ENCODE data around the gene DYNLT3.
A peak's percentile ranks its signal among the peaks of the same experiment; 100 is the strongest.

DYNLT3 gene, protein sequence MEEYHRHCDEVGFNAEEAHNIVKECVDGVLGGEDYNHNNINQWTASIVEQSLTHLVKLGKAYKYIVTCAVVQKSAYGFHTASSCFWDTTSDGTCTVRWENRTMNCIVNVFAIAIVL

GRCh38 chrX:37846934-37847732 is at the start of gene DYNLT3:
Gene DYNLT3, minus strand, starts transcription at chrX:37847571. Its CDS starts 61 bp downstream, at chrX:37847510.
- peak; percentile 58 for DNase-seq (ENCODE audit: low read depth)

DNA sequence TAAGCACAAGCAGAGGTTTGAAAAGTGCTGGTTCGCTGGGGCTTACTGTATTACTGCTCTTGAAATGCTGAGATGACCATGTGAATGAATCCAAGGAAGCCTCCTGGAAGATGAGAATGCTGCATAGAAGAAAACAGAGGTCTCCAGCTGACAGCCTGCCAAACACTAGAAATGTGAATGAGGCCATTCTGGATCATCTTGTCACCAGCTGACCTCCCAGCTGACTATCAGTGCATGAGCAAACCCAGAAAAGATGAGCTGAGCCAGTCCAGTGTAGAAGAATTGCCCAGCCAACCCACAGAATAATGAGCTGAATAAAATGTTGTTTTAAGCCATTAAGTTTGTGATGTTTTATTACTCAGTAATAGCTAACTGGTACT is 49.1 kb upstream of the DYNLT3 start:
- no peak for DNase-seq (ENCODE audit: low read depth)

DNA sequence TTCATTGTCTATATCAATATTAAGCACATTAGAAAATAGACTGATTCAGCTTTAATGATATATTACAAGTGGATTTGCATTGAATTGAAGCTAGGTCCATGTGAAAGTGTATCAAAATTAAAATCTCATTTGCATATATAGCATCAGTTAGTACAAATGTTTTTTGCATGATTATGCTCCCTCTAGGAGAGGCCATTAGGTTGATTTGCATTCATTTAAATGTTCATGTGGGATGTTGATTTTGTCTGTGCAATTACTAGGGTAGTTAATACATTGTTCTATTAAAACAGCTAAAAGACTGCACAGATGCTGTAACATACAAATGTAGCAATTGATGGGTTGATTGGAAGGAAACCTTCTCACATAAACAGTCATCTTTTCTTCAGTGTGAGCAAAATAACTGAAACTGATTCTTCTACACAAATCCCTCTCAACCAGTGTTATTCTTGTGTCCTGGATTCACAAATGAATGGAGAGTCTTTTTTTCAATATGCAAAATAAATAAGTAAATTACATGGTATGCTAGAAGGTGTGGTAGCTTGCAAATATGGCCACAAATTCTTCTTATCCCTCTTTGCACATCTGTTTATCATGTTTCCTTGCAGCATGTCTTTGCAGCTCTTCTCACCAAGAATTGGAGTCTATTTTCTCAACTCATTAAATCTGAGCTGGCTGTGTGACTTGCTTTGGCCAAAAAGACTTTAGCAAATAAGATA is 48.6 kb upstream of the DYNLT3 start:
- no peak for DNase-seq (ENCODE audit: low read depth)

DNA sequence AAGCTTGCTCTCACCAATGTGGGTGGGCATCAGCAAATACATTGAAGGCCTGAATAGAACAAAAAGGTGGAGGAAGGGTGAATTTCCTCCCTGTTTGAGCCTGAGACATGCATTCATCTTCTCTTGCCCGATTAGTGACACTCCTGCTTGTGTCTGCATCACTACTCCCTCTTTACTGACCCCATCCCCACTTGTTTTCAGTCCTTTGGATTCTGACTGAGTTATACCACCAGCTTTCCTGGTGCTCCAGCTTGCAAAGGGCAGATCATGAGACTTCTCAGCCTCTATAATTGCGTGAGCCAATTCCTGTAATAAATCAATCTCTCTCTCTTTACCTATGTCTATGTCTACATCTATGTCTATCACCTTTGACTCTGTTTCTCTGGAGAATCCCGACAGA is 47.4 kb upstream of the DYNLT3 start:
- DNase-seq (ENCODE audit: low read depth): no peak

- no peak for DNase-seq (ENCODE audit: low read depth)
Observed at GRCh38 chrX:37888010-37888409, 40.6 kb upstream of the DYNLT3 start.

- DNase-seq (ENCODE audit: low read depth): no peak
Observed at GRCh38 chrX:37887347-37887746, 40.0 kb upstream of the DYNLT3 start.

DNA sequence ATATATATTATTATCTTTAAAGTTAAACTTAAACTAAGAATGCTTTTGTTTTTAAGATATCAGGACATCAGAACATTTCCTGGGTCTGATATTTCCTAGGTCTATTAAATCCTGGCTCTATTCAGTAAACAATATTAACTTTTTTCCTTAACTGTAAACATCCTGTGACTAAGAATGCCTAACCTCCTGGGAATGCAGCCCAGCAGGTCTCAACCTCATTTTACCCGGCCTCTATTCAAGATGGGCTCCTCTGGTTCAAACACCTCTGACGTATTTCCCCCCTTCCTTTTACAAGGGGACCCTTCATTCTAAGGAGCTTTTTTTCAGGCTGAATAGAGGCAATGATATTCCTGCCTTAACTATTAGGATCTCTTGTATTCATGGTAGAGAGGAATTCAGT is 35.8 kb upstream of the DYNLT3 start:
- no peak for DNase-seq (ENCODE audit: low read depth)

DNA sequence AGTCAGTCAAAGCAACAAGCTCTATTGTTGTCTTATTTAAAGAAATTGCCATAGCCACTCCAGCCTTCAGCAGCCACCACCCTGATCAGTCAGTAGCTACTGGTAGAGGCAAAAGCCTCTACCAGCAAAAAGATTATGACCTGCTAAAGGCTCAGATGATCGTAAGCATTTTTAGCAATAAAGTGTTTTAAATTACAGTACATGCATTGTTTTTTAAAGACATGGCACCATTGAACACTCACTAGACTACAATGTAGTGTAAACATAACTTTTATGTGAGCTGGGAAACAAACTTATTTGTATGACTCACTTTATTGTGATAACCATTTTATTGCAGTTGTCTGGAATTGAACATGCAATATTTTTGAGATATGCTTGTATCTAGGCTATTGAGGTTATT is 32.3 kb upstream of the DYNLT3 start:
- DNase-seq (ENCODE audit: low read depth): no peak

- no peak for DNase-seq (ENCODE audit: low read depth)
Observed at GRCh38 chrX:37876716-37877115, 29.3 kb upstream of the DYNLT3 start.

DNA sequence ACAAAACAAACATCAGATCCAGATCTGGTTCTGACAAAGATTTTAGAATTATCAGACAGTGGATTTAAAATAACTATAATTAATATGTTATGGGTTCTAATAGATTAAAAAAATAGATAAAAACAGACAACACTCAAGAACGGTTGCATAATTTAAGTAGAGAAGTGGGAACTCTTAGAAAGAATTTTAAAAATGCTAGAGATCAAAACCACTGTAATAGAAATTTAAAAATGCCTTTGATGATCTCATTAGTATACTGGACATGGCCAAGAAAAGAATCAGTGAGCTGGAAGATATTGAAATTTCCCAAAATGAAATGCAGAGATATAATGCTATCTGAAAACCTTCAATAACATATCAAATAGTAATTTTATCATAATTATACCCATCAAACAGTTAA is 28.3 kb upstream of the DYNLT3 start:
- DNase-seq (ENCODE audit: low read depth): no peak

DNA sequence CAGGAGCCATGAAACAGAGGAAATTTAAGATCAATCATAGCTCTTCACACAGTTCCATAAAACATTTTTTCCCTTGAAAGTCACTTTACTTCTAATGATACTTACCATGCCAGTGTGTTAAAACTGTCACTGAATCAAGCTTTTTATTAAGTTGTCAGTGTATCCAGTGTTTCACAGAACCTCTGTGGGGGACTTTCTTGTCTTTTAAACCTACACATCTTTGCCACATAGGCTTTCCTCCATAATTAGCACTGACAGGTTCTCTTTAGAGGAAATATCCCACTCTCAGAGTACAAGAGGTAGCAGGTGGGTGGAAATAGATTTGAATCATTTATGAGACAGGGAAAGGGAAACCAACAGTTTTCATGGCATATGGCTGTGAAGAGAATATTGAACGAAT is 25.8 kb upstream of the DYNLT3 start:
- DNase-seq (ENCODE audit: low read depth): no peak

DNA sequence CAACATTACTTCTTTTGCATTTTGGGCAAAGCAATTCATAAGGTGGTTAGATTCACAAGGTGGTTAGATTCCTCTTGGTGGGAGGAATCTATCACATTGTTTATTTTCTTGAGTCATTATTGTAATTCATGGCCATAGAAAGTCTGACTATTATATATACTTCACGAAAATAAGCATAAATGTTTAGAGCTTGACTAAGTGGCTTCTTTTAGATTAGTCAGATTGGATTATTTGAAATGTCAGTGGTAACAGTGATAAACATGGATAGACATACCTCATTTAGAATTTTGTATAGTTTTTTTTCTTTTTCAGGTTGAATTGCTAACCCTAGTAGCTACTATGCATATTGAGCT is 24.9 kb upstream of the DYNLT3 start:
- no peak for DNase-seq (ENCODE audit: low read depth)

- DNase-seq (ENCODE audit: low read depth): no peak
Observed at GRCh38 chrX:37871626-37872302, 24.4 kb upstream of the DYNLT3 start.

DNA sequence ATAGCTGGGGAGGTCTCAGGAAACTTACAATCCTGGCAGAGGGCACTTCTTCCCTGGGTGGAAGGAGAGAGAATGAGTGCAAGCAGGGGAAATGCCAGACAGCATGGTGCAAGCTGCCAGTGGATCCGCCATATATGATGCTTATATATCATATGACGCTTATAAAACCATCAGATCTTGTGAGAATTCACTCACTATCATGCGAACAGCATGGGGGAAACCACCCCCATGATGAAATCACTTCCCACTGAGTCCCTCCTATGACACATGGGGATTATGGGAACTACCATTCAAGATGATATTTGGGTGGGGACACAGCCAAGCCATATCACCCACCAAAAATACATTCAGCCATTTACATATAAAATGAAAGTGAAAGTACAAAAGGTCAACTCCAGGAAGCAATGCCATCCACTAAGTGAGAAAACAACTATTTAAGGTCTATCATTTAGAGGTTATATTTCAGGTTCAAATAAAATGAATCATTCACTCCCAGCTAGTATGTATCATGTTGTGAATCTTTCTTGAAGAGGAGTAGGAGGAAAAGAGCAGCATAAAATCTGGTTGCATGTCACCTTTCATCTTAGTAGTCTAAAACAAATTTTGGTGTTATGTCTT is 20.3 kb upstream of the DYNLT3 start:
- DNase-seq (ENCODE audit: low read depth): no peak

DNA sequence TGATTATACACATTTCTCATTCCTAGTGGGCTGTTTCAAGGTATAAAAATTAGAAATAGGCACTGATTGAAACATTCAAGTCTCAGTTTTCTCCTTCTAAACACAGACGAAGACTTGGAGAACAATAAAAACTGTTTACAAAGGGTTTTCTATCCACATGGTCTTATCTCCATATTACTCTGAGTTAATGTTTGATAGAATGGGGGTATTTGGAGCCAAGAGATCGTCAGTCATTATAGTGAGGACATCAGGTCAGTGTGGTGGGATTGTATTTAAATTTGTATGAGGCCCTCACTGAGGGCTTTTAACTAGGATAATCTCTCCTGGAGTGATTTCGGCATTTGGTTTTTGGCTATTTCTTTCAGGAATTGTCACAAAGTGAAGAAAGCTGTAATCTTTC is 16.4 kb upstream of the DYNLT3 start:
- DNase-seq (ENCODE audit: low read depth): no peak

- no peak for DNase-seq (ENCODE audit: low read depth)
Observed at GRCh38 chrX:37862851-37863250, 15.5 kb upstream of the DYNLT3 start.

- no peak for DNase-seq (ENCODE audit: low read depth)
Observed at GRCh38 chrX:37860721-37861120, 13.3 kb upstream of the DYNLT3 start.

DNA sequence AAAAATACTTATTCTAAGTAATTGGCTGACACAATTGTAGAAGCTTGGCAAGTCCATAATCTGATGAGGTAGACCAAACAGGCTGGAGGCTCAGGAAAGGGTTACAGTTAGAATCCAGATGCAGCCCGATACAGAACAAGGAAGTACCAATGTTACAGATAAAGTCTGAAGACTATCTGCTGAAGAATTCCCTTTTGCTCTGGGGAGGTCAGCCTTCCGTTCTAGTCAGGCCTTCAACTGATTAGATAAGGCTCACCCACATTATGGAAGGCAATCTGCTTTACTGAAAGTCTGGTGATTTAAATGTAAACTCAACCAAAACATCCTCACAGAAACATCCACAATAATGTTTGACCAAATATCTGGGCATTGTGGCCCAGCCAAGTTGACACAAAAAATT is 7.4 kb upstream of the DYNLT3 start:
- DNase-seq (ENCODE audit: low read depth): no peak

DNA sequence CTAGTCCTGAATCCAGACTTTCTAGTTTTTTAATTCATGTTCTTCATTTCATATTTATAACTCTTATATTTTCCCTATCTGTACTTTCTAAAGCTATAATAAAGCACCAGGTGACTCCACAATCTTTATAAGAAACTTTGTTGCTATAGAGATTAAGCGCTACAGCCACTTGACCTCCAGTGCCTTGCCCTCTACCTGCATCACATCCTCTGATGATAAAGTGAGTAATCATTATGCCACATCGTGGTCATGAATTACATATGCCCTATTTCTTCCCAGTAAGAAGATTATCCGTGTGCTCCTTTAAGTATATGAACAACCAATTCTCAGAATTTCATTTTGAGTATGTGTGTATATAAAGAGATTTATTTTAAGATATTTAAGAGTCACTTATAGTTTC is 6.8 kb upstream of the DYNLT3 start:
- no peak for DNase-seq (ENCODE audit: low read depth)

GRCh38 chrX:37847733-37848197 is 394 bp upstream of the DYNLT3 start:
- DNase-seq (ENCODE audit: low read depth): no peak

DNA sequence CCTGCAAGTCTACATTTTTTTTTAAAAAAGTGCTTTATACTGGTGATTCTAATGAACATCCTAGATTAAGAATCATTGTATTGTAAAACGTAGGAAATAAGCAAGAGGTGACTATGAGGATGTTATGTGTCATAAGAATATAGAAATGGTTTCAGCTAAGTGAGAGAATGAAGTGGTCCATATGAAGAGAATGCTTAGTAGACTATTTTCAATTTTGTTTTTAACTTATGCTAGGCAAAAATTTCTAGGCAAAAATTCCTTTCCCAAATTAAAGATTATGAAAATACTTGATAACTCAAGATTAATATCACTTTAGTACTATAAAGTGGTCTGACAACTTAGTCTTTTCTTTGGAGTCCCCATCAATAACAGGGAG is 825 bp downstream of the DYNLT3 start:
- DNase-seq (ENCODE audit: low read depth): no peak

DNA sequence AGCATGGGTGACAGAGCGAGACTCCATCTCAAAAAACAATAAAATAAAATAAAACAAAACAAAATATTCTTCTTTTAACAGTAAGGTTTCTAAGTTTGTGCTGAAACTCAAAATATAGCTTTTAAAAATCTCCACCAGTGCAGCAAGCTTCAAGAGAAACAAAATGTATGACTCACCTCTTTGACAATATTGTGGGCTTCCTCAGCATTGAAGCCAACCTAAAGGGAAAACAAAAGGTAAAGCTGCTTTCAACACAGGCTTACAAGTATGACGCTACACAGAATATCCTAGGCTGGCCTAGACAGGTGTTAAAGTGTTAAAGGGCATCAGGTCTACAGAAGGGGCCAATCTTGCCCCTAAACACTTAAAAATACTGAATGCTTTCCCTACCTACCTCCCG is 1.2 kb downstream of the DYNLT3 start:
- DNase-seq (ENCODE audit: low read depth): no peak

GRCh38 chrX:37844622-37845021 is 2.7 kb downstream of the DYNLT3 start:
- DNase-seq (ENCODE audit: low read depth): no peak

All from stimulated activated CD8-positive, alpha-beta memory T cell treated with anti-CD3 and anti-CD28 coated beads, Interleukin-12 subunit alpha, Interleukin-12 subunit beta, amount 100 ng/mL, for 1 hour (primary cell).